HepG2 (cell line): Measurements from ENCODE around the gene GBP2. TPM values are rescaled to one million over a fixed set of nuclear protein-coding genes. Genes with fewer than 3 reads are reported as not detected.
A peak's percentile ranks its signal among the peaks of the same experiment; 100 is the strongest.

Experiments used
- ATAC-seq: fragments of 200-7000 bp; cut with Tn5 transposase; 3 replicates; pipeline ENCODE4 v1.9.1; 2020; ENCODE audit warnings: mild to moderate bottlenecking, moderate library complexity
- BruUV-seq: library from RNA; stranded (reverse); fragments of 400-500 nt; replicated peaks from 2 replicates; lab custom pipeline; 2021; lab: Mats Ljungman, UMichigan
- CTCF ChIA-PET: fragments of 300-600 bp; formaldehyde crosslinking; extraction: SDS; loops from one replicate; lab custom pipeline; 2021; ENCODE audit warnings: low total read pairs, inconsistent platforms, low intra/inter-chr PET ratio; lab: Yijun Ruan, JAX
- POLR2A ChIA-PET: fragments of 350-600 bp; sonication (Branson Sonifier 250); formaldehyde crosslinking; loops from one replicate; lab custom pipeline; 2020; ENCODE audit warnings: antibody characterized with exemption, inconsistent platforms; lab: Yijun Ruan, JAX
- DNase-seq: peaks from one replicate; pipeline ENCODE4 v3.0.0-alpha.2; 2015; ENCODE audit warnings: low spot score
- FAIRE-seq: peaks from 3 replicates; lab custom pipeline; 2011; peaks lifted over from hg19 to GRCh38; lab: Jason Lieb, UNC
- H2AFZ ChIP-seq: one replicate; pipeline ENCODE4 v1.6.1; 2011; ENCODE audit warnings: low read length, inconsistent platforms
- H3K27ac ChIP-seq: fragments of 300-600 bp; 3 replicates; pipeline ENCODE4 v1.8.0; 2011; ENCODE audit warnings: mixed run types, mild to moderate bottlenecking, mixed read lengths, low read length, inconsistent platforms; ENCODE audit not compliant: insufficient read depth; ENCODE audit errors: extremely low read length
- H3K27me3 ChIP-seq, 2 experiments: fragments of 200-600 bp in 1 of 2; 2 replicates in 1 of 2; 3 replicates in 1 of 2; pipeline versions ENCODE4 v1.6.0 to v1.8.0; 2011; ENCODE audit warnings: low read length in 2 of 2, mild to moderate bottlenecking in 2 of 2, moderate library complexity in 2 of 2, inconsistent platforms in 1 of 2; ENCODE audit not compliant: insufficient read depth in 2 of 2, control insufficient read depth in 1 of 2
- H3K36me3 ChIP-seq, 2 experiments: fragments of 200-600 bp in 1 of 2; replicated peaks in 1 of 2; 2 replicates in 1 of 2; 3 replicates in 1 of 2; pipeline versions ENCODE4 v1.5.1 to v1.8.0; 2011; ENCODE audit warnings: low read length in 2 of 2, inconsistent platforms in 1 of 2; ENCODE audit not compliant: insufficient read depth in 2 of 2, control insufficient read depth in 1 of 2
- H3K4me1 ChIP-seq: 2 replicates; pipeline ENCODE4 v1.5.1; 2012; ENCODE audit warnings: low read length, inconsistent platforms; ENCODE audit not compliant: insufficient read depth
- H3K4me2 ChIP-seq: 2 replicates; pipeline ENCODE4 v1.6.0; 2011; ENCODE audit warnings: low read depth, low read length, inconsistent platforms
- H3K4me3 ChIP-seq, 3 experiments: fragments of 200-600 bp in 1 of 3; sonication (generic), shearing (Covaris generic) in 1 of 3; replicated peaks in 1 of 3; 2 replicates each; pipeline ENCODE4 v1.5.1; 2011 to 2016; ENCODE audit warnings: low read length in 3 of 3, inconsistent platforms in 2 of 3, low read depth in 2 of 3, mild to moderate bottlenecking in 2 of 3, control low read depth in 1 of 3, mixed read lengths in 1 of 3; ENCODE audit not compliant: insufficient read depth in 1 of 3
- H3K79me2 ChIP-seq: one replicate; pipeline ENCODE4 v1.6.1; 2011; ENCODE audit warnings: low read length, inconsistent platforms; ENCODE audit not compliant: insufficient read depth
- H3K9ac ChIP-seq: 2 replicates; pipeline ENCODE4 v1.6.0; 2011; ENCODE audit warnings: mild to moderate bottlenecking, low read depth, low read length, inconsistent platforms; ENCODE audit not compliant: insufficient read depth
- H3K9me3 ChIP-seq: 2 replicates; pipeline ENCODE4 v1.5.1; 2012; ENCODE audit warnings: mild to moderate bottlenecking, low read length
- H4K20me1 ChIP-seq: 2 replicates; pipeline ENCODE4 v1.6.0; 2011; ENCODE audit warnings: inconsistent platforms, mild to moderate bottlenecking, low read length, moderate library complexity; ENCODE audit not compliant: insufficient read depth
- ERF ChIP-seq: IDR thresholded peaks from 2 replicates; pipeline ENCODE4 v1.6.1; 2018; ENCODE audit warnings: missing biosample characterization, missing genetic modification reagents
- GLI4 ChIP-seq: sonication (generic); formaldehyde crosslinking; IDR thresholded peaks from 2 replicates; pipeline ENCODE4 v1.5.1; 2020; ENCODE audit warnings: missing genetic modification reagents, mild to moderate bottlenecking, moderate library complexity, borderline replicate concordance
- KLF13 ChIP-seq: sonication (generic); formaldehyde crosslinking; IDR thresholded peaks from 2 replicates; pipeline ENCODE4 v1.4.0; 2020; ENCODE audit warnings: mild to moderate bottlenecking, missing genetic modification reagents
- KMT2B ChIP-seq: IDR thresholded peaks from 2 replicates; pipeline ENCODE4 v1.6.1; 2016; ENCODE audit warnings: missing genetic modification reagents, missing compliant biosample characterization
- RAD21 ChIP-seq: fragments of 450-650 bp; formaldehyde crosslinking; IDR thresholded peaks from 2 replicates; pipeline ENCODE4 v1.5.0; 2020; ENCODE audit warnings: mild to moderate bottlenecking
- SMAD3 ChIP-seq: sonication (generic); formaldehyde crosslinking; IDR thresholded peaks from 2 replicates; pipeline ENCODE4 v1.4.0; 2020; ENCODE audit warnings: missing genetic modification reagents
- SMC3 ChIP-seq: IDR thresholded peaks from 2 replicates; pipeline ENCODE4 v1.6.1; 2011; ENCODE audit warnings: low read length, improper control_type of control experiment
- STAG1 ChIP-seq: sonication (generic); formaldehyde crosslinking; IDR thresholded peaks from 2 replicates; pipeline ENCODE4 v1.4.0; 2020; ENCODE audit warnings: missing genetic modification reagents
- ZFX ChIP-seq: sonication (generic); formaldehyde crosslinking; IDR thresholded peaks from 2 replicates; pipeline ENCODE4 v1.4.0; 2020; ENCODE audit warnings: mild to moderate bottlenecking, low read depth, missing genetic modification reagents, moderate library complexity
- ZNF589 ChIP-seq: sonication (generic); formaldehyde crosslinking; conservative IDR thresholded peaks from 2 replicates; pipeline ENCODE4 v1.8.0; 2022; ENCODE audit warnings: mild to moderate bottlenecking, moderate library complexity, missing genetic modification reagents
- in situ Hi-C: cut with HindIII; loops from 2 replicates; pipeline ENCODE4 v1.10.0; 2017; ENCODE audit warnings: low pct_unique_long_range_greater_than_20kb; ENCODE audit not compliant: extremely low pct_ligation_motif_present
- intact Hi-C: fragments of 100-400 bp; cut with micrococcal nuclease; formaldehyde crosslinking; loops from one replicate; pipeline ENCODE4 v1.10.0; 2022; ENCODE audit not compliant: unreplicated experiment
- polyA plus RNA-seq, 8 experiments: library from polyadenylated mRNA; depleted of rRNA in 3 of 8; stranded (reverse) in 7 of 8; unstranded in 1 of 8; fragments of >200 nt; fragmentation: Illumina TruSeq in 4 of 8; extraction: Trizol in 4 of 8; gene quantifications; 2 replicates each; pipeline versions ENCODE4 v1.2.1 to v1.2.3, GENCODE V29; 2011 to 2016; ENCODE audit warnings: low read depth in 4 of 8, missing spikeins in 1 of 8, mixed read lengths in 1 of 8; ENCODE audit not compliant: insufficient read depth in 1 of 8
- total RNA-seq, 5 experiments: library from RNA; depleted of rRNA; stranded (reverse); fragments of >200 nt; fragmentation: Illumina TruSeq; extraction: Trizol; gene quantifications; 2 replicates each; pipeline ENCODE4 v1.2.3, GENCODE V29; 2016; ENCODE audit warnings: low read depth in 1 of 5
- TF ChIP-seq, protein P1 (sequence below): sonication (generic); formaldehyde crosslinking; IDR thresholded peaks from 2 replicates; pipeline ENCODE4 v1.5.0; 2020; ENCODE audit warnings: mild to moderate bottlenecking, missing genetic modification reagents, moderate library complexity

The GBP2 gene
- total and polyA plus RNA-seq, 2 of the 13 experiments (the other 11 are each of a cell fraction or from before 2014, with no cell fraction given) = 5.1 to 6.2 TPM

DNA sequence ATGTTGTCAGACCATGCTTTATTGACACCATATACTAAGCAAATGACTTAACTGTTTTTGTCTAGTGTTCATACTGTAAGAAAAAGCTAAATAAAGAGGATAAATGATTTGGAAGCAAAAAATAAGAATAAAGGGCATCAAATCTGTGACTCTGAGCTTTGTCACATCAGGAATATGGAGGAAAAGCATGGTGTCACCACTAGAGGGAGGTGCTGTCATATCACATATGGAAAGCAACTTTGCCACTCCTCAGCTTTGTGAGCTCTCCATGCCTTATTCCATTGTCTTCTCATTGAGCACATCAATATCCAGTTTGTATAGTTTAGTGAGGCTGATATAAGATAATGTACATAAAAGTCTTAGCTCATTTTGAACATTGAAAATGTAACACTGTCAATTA is 40.1 kb downstream of the GBP2 start:
- H3K4me1 ChIP-seq = peaks cover 8% of the 10 kb centered on the region; the same call in 1 of the 2 replicates
- no peak overlapping the region for H3K9ac ChIP-seq
- DNase-seq (peak; percentile 52), FAIRE-seq (peak; percentile 49), ATAC-seq (peak; percentile 78)
- no peaks in the 10 kb centered on the region for H3K79me2 ChIP-seq
- no peak overlapping the region for H3K4me2 ChIP-seq
- H3K4me3 ChIP-seq = no peak overlapping the region
- no peaks in the 10 kb centered on the region for H3K36me3 ChIP-seq
- ChIA-PET CTCF (interaction anchor here (1.3 to 2.6 kb wide), 3 partner anchors 64 to 369 kb away, joined by 4 to 16 read pairs (median 6); no protein-coding TSS in a partner anchor), POLR2A (no interaction called here)
- H3K27ac ChIP-seq = no peak overlapping the region
- H3K9me3 ChIP-seq = no peaks in the 10 kb centered on the region
- no TSS peak for BruUV-seq
- no peaks in the 10 kb centered on the region for H3K27me3 ChIP-seq
- intact Hi-C loops = loop anchor here (1.0 kb wide), 2 partner anchors 87 to 273 kb away; no protein-coding TSS in a partner anchor
- in situ Hi-C loops = loop anchor here (25.0 kb wide), 1 partner anchor 277 kb away; the partner anchor contains the start of gene GBP6
- H4K20me1 ChIP-seq = no peaks in the 10 kb centered on the region
- H2AFZ ChIP-seq = no peak overlapping the region
- no peak for TF ChIP-seq ZNF589 (CRISPR knock-in tag)
- TF ChIP-seq, protein P1, sequence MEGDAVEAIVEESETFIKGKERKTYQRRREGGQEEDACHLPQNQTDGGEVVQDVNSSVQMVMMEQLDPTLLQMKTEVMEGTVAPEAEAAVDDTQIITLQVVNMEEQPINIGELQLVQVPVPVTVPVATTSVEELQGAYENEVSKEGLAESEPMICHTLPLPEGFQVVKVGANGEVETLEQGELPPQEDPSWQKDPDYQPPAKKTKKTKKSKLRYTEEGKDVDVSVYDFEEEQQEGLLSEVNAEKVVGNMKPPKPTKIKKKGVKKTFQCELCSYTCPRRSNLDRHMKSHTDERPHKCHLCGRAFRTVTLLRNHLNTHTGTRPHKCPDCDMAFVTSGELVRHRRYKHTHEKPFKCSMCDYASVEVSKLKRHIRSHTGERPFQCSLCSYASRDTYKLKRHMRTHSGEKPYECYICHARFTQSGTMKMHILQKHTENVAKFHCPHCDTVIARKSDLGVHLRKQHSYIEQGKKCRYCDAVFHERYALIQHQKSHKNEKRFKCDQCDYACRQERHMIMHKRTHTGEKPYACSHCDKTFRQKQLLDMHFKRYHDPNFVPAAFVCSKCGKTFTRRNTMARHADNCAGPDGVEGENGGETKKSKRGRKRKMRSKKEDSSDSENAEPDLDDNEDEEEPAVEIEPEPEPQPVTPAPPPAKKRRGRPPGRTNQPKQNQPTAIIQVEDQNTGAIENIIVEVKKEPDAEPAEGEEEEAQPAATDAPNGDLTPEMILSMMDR (CRISPR knock-in tag) = peak; percentile 78
- peak; percentile 73 for TF ChIP-seq RAD21
- TF ChIP-seq SMAD3 (CRISPR knock-in tag) = no peak
- no peak for TF ChIP-seq KLF13 (CRISPR knock-in tag)
- TF ChIP-seq ERF (CRISPR knock-in tag) = no peak
- peak; percentile 89 for TF ChIP-seq STAG1 (CRISPR knock-in tag)
- peak; percentile 81 for TF ChIP-seq SMC3
- TF ChIP-seq KMT2B (CRISPR knock-in tag) = no peak
- TF ChIP-seq GLI4 (CRISPR knock-in tag) = no peak
- TF ChIP-seq ZFX (CRISPR knock-in tag) = no peak
